ENCODE data around the gene MRPS18A. TPM values are rescaled to one million over a fixed set of nuclear protein-coding genes. Genes with fewer than 3 reads are reported as not detected.

MRPS18A gene
- total RNA-seq, 1 donor from 2014 or later, result 34.5 TPM

DNA sequence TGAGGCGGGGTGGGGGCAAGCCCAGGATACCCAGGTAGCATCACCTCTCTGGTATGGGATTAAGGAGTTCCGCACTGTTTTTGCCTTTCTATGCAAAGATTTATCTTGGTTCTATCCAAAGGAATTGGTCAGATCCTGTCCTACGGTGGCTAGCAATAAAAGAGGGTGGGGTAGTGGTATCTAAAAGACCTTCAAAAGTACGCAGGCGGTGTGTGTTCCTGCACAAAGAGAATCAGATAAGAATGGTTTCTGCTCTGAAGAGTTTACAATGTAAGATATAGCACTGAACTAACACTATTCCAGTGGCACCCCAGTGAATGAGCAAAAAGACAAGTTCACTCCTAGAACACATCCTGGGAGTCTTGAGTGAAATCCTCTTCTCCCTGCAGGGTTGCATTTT is 6.3 kb downstream of the MRPS18A start:
- Mint-ChIP-seq H3K4me1 (peaks cover 10% of the 10 kb centered on the region), H3K9me3 (no peaks in the 10 kb centered on the region), H3K36me3 (peaks cover 21% of the 10 kb centered on the region), H3K4me3 (no peak overlapping the region), H3K27ac (no peak overlapping the region), H3K27me3 (ENCODE audit: insufficient read depth, low read depth) (peaks cover 3% of the 10 kb centered on the region)
- Histone ChIP-seq H3K79me2 (ENCODE audit: low read depth) (peaks cover 66% of the 10 kb centered on the region), H3K27me3 (no peaks in the 10 kb centered on the region), H3F3A (ENCODE audit: low read depth) (no peaks in the 10 kb centered on the region), H3K4me2 (no peak overlapping the region), H3K36me3 (no peaks in the 10 kb centered on the region), H4K20me1 (ENCODE audit: low read depth) (peaks cover 59% of the 10 kb centered on the region), H3K9ac (no peak overlapping the region), H2AFZ (replicated peaks) (no peak overlapping the region), H3K4me1 (peaks cover 8% of the 10 kb centered on the region), H3K4me3 (no peak overlapping the region), H3K27ac (no peak overlapping the region), H3K9me3 (ENCODE audit: low read depth) (no peaks in the 10 kb centered on the region)
- DNase-seq (ENCODE audit: low spot score), result no peak
- TF ChIP-seq EZH2 (IDR thresholded peaks at IDR 0.05), result no peak
- TF ChIP-seq EZH2phosphoT487 (IDR thresholded peaks at IDR 0.05), result no peak
- no peak for TF ChIP-seq CTCF (IDR thresholded peaks at IDR 0.05)

DNA sequence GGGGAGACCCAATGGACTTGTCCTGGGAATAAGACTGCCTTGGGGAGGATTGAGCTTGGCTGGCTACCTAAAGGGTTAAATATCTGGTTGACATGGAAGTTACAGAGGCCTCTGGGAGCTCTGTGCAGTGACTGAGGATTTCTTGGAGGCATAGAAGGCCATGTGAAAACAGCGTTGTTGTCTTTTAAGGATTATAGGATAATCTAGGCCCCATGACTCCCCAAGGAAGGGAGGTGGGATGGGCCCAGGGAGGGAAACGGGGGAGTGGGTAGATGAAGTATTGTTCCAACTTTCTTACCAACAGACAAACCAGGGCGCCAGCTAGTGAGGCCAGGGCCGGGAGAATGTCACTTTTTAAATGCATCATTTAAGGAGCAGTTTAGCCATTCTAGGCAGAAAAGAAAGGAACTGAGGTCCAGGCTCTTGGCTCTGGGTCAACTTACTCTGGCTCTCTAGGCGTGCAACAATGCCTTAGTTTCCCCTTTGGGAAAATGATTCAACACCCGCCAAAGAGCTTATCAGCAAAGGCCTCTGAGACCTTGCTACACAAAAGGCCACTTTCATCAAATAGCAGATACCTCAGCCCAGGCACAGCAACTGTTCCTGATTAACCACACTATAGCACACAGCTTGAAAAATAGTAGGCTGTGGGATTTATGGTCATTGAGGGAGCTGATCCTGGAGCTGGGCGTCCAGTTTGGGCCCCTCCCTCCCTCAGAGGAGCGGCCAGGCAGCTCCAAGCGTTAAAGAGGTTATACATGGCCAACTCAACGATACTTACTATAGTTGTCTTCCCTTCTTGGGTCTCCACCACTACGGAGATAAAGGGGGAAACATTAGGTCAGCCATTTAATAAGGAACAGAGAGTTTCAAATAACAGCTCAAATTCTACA is 7.0 kb downstream of the MRPS18A start:
- H3K4me1 ChIP-seq, result peaks cover under 1% of the 10 kb centered on the region
- H3K9me3 ChIP-seq (ENCODE audit: low read depth), result no peaks in the 10 kb centered on the region
- H3F3A ChIP-seq (ENCODE audit: low read depth), result no peaks in the 10 kb centered on the region
- peaks cover 21% of the 10 kb centered on the region for H3K36me3 Mint-ChIP-seq
- H3K79me2 ChIP-seq (ENCODE audit: low read depth), result peaks cover 58% of the 10 kb centered on the region
- no peak overlapping the region for H2AFZ ChIP-seq (replicated peaks)
- no peak for DNase-seq (ENCODE audit: low spot score)
- H3K27me3 Mint-ChIP-seq (ENCODE audit: insufficient read depth, low read depth), result peaks cover 3% of the 10 kb centered on the region
- no peak overlapping the region for H3K4me3 ChIP-seq
- no peak overlapping the region for H3K9ac ChIP-seq
- no peak for TF ChIP-seq CTCF (IDR thresholded peaks at IDR 0.05)
- no peak overlapping the region for H3K4me3 Mint-ChIP-seq
- H3K27ac ChIP-seq, result no peak overlapping the region
- no peaks in the 10 kb centered on the region for H3K36me3 ChIP-seq
- no peaks in the 10 kb centered on the region for H3K9me3 Mint-ChIP-seq
- H3K27ac Mint-ChIP-seq, result no peak overlapping the region
- H3K4me1 Mint-ChIP-seq, result peaks cover 7% of the 10 kb centered on the region
- H4K20me1 ChIP-seq (ENCODE audit: low read depth), result peaks cover 51% of the 10 kb centered on the region
- no peak overlapping the region for H3K4me2 ChIP-seq
- H3K27me3 ChIP-seq, result no peaks in the 10 kb centered on the region

GRCh38 chr6:43679057-43679456 is 8.5 kb downstream of the MRPS18A start:
- Histone ChIP-seq H3K27me3 (no peaks in the 10 kb centered on the region), H3K4me3 (no peak overlapping the region), H3K4me1 (no peaks in the 10 kb centered on the region), H3K4me2 (no peak overlapping the region), H3K9me3 (ENCODE audit: low read depth) (no peaks in the 10 kb centered on the region), H3F3A (ENCODE audit: low read depth) (no peaks in the 10 kb centered on the region), H3K79me2 (ENCODE audit: low read depth) (peaks cover 43% of the 10 kb centered on the region), H2AFZ (replicated peaks) (no peak overlapping the region), H4K20me1 (ENCODE audit: low read depth) (peaks cover 40% of the 10 kb centered on the region), H3K36me3 (no peaks in the 10 kb centered on the region), H3K27ac (no peak overlapping the region), H3K9ac (no peak overlapping the region)
- Mint-ChIP-seq H3K4me1 (peaks cover 7% of the 10 kb centered on the region), H3K9me3 (no peaks in the 10 kb centered on the region), H3K27me3 (ENCODE audit: insufficient read depth, low read depth) (peaks cover 3% of the 10 kb centered on the region), H3K4me3 (no peak overlapping the region), H3K36me3 (peaks cover 26% of the 10 kb centered on the region), H3K27ac (no peak overlapping the region)
- TF ChIP-seq EZH2phosphoT487 (IDR thresholded peaks at IDR 0.05) (no peak), EZH2 (IDR thresholded peaks at IDR 0.05) (no peak), CTCF (IDR thresholded peaks at IDR 0.05) (no peak)
- no peak for DNase-seq (ENCODE audit: low spot score)
